NCI-H2196 (cell line): ENCODE results near the gene KRTAP9-2.
"Not testable (repeated sequence)": the region's sequence is repeated elsewhere in the genome, so short reads cannot be mapped to it uniquely, and the experiment has no call there.

ENCODE experiments used
- DNase-seq: peaks from one replicate; lab custom pipeline; 2025; ENCODE audit not compliant: unreplicated experiment; lab: John Stamatoyannopoulos, UW

The KRTAP9-2 gene

GRCh38 chr17:41226598-41227095 lies at the start of gene KRTAP9-2:
KRTAP9-2 (plus strand) TSS chr17:41226648; CDS start chr17:41226655, 7 bp downstream.
- DNase-seq, result not testable (repeated sequence)

DNA sequence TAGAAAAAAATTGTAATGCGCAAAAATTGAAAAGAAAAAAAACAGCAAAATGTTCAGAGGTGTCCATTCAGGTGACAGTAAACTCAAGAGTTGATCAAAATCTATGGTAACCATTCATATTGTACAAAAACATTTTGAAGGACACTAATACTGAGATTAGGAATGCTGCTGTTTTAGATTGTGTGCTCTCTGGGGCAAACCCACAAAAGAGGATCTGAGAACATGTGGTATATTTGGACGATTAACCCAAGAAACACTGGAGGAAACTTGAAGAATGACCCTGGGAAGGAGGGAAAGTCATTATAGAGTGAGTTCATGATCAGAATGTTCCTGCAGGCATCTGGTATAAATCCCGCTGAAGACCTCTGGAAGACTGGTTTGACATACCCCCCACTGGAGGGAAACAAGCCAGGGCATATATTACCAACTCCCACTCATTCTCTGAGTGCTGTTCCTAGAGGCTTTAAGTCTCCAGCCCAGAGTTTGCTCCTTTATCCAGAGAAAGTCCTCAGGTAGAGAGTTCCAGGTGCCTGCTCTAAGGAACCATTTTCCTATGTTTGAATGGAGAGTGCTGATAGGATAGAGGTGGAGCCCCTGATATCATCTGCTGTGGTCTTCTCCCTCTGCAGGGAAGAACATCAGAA lies 49.6 kb upstream of the KRTAP9-2 start:
- no peak for DNase-seq

DNA sequence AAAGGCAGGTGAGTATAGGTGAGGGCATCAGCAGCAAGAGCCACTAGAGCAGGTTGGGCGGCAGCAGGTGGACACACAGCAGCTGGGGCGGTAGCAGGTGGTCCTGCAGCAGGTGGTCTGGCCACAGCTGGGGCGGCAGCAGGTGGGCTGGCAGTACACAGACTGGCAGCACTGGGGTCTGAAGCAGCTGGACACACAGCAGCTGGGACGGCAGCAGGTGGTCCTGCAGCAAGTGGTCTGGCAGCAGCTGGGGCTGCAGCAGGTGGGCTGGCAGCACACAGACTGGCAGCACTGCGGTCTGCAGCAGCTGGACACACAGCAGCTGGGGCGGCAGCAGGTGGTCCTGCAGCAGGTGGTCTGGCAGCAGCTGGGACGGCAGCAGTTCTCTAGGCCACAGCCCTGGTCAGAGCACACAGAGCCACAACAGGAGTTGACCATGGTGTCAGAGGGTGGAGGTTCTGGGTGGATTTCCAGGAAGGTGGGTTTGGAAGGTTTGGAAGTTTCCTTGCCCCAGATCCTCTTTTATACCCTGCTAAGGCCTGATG lies 48.6 kb upstream of the KRTAP9-2 start, which contains the start of gene KRTAP4-2:
KRTAP4-2 (minus strand) TSS at position 495 of the 545 bp plus-strand sequence; CDS start at position 438, 57 bp downstream.
- no peak for DNase-seq

DNA sequence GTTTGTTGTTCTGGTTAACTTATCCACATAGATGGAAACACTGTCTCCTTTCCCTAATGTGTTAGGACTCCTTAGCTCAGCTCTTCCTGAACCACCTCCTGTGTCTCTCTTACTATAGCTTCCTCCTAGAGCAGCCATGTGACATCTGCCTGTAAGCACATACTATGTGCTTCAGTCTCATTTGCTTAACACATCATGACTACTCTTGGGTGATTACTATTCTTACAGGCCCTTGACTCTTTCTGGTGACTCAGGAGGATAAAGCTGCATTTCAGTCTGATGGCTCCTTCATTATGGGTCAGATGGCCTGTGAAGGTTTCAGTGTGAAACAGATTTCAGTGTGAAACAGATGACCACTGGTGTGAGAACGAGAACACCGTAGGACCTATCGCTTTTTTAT lies 48.1 kb upstream of the KRTAP9-2 start:
- DNase-seq, result no peak

- no peak for DNase-seq
Measured at GRCh38 chr17:41178843-41179616, 47.4 kb upstream of the KRTAP9-2 start.

- DNase-seq, result no peak
Measured at GRCh38 chr17:41184480-41184961, 41.9 kb upstream of the KRTAP9-2 start, which contains the start of gene KRTAP4-1. KRTAP4-1 (minus strand) TSS chr17:41184911; CDS start chr17:41184854, 57 bp downstream.

GRCh38 chr17:41185001-41185400 lies 41.4 kb upstream of the KRTAP9-2 start:
- DNase-seq, result no peak

- no peak for DNase-seq
Measured at GRCh38 chr17:41186872-41187271, 39.6 kb upstream of the KRTAP9-2 start.

DNA sequence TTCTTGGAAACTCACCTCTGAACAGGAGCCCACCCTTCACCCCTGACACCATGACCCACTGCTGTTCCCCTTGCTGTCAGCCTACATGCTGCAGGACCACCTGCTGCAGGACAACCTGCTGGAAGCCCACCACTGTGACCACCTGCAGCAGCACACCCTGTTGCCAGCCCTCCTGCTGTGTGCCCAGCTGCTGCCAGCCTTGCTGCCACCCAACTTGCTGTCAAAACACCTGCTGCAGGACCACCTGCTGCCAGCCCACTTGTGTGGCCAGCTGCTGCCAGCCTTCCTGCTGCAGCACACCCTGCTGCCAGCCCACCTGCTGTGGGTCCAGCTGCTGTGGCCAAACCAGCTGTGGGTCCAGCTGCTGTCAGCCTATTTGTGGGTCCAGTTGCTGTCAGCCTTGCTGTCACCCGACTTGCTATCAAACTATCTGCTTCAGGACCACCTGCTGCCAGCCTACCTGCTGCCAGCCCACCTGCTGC lies 36.6 kb upstream of the KRTAP9-2 start, which contains the start of gene KRTAP9-1:
KRTAP9-1 (plus strand) TSS at position 51 of the 482 bp plus-strand sequence; CDS start at position 51, 0 bp downstream.
- DNase-seq, result not testable (repeated sequence)

- DNase-seq, result no peak
Measured at GRCh38 chr17:41190328-41190727, 36.1 kb upstream of the KRTAP9-2 start.

DNA sequence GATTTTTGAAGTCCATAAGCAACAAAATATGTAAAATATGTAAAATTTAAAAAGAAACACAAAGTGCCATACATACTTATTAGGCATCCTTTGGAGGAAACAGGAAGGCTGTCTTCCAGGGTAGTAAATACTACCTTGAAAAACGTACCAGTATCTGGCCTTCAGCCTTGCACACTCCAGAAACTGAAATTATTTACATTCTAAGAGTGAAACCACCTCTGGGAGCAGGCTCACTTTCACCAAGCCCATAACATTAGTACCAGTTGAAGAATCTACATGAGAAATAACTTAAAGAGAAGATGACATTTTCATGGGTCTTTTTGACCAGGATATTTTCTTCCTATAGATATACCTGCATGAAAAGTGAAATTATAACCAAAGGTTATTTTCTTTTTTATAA lies 30.4 kb upstream of the KRTAP9-2 start:
- no peak for DNase-seq

DNA sequence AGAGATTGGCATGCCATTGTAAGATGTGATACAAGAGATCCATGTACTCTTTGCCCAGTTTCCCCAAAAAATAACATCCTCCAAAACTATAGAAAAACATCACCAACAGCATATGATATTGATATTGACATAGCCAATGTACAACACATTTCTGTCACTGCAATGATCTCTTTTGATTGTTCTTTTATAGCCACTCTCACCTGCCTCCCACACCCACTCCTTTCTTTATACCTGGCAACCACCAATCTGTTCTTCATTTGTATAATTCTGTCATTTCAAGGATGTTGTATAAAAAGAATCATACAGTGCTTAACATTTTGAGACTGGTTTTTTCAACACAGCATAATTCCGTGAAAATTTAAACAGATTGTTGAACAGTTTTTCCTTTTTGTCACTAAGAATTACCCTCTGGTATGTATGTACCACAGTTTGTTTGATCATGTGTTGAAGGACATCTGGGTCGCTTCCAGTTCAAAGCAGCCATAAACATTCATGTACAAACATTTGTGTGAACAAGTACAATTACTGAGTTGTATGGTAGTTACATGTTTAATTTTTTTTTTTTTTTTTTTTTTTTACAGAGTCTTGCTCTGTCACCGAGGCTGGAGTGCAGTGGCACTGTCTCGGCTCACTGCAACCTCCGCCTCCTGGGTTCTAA lies 26.9 kb upstream of the KRTAP9-2 start:
- no peak for DNase-seq

DNA sequence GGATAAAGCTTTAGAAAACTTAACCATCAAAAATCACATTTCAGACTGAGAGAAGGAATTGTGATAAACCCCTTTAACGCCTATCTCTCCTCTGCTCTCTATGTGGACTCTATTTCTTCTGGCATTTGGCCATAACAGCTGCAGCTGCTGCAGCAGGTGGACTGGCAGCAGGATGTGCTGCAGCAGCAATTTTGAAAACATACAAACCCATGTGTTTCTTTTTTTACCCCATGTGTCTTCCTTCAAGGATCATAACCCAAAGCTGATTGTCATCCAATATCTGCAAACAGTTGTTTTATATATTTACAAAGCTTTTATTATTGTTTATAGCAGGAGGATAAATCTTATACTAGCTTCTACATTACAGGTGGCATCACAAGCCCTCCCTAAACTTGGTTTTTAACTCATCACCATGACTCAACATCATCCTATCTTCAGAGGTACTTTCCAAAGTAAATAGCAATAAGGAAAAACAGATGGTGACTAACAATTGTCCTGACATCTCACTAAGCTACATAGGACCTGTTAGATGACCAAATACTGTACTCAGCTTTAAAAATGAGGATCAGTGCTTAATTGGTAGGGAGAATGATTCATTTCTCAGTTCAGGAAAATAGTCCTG lies 14.5 kb upstream of the KRTAP9-2 start:
- peak; percentile 56 for DNase-seq

GRCh38 chr17:41212524-41213169 lies 13.8 kb upstream of the KRTAP9-2 start:
- DNase-seq, result peak; percentile 61

- no peak for DNase-seq
Measured at GRCh38 chr17:41215681-41216080, 10.8 kb upstream of the KRTAP9-2 start.

DNA sequence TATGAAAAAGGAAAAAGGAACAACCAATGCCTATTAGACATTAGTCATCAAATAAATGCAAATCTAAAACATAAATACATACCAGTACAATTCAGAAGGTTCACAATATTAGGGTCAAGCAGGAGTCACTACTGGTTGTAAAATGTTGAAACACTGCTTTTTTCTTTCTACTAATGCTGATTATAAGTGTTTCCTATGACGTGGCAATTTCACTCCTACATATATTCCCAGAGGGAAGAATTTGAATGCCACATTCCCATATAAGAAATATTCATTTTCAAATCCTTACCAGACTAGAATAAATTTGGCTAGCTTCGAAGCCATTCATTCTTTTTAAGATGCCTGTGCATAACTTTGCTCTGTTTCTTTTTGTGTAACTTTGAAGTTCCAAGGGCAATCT lies 2.6 kb upstream of the KRTAP9-2 start:
- DNase-seq, result no peak

DNA sequence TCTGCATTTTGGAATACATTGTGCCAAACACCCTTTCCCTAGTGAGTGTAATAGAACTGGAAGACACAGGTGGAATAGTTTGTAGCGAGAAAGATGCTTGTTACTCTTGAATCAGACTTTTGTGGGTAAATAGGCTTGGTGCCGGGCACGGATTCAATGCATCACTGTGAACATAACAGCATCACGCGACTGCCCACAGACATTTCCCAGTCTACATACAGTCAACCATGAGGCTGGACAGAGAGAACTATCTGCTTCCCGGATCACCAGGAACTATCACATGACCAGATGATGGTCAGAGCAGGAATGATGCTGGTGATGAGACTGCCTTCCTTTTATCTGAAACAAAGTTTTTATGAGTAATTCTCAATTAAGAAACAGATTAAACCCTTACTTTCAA lies 397 bp upstream of the KRTAP9-2 start:
- no peak for DNase-seq

DNA sequence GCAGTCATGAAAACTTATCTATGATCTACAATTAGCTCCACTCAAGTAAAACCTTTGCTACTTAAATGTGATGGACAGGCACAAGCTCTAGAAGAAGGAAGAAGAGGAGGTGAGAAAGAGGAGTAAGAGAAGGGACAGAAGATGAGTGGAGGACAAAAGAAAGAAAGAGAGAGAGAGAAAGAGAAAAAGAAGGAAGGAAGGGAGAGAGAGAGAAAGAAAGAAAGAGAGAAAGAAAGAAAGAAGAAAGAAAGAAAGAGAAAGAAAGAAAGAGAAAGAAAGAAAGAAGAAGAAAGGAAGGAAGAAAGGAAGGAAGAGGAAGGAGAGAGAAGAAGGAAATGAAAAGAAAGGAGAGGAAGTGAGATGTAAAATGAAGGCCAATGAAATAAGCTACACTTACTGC lies 3.6 kb downstream of the KRTAP9-2 start:
- DNase-seq, result no peak

DNA sequence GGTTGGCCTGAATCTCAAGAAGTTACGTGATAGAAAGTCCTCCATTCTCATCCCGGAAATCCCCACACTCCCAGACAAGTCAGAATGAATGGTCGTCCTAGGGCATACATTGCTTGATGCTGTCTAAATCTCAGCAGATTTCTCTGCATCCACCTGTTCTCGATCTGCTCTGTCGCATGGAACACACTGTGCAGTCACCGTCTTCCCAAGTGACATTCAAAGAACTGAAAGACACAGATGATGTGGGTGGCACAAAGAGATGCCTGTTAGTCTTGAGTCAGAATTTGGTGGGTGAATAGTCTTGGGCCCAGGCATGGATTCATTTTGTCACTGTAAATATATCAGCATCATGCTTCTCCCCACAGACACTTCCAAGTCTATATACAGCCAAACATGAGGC lies 5.3 kb downstream of the KRTAP9-2 start:
- DNase-seq, result no peak
